ENCODE results near the gene NECTIN1.
A peak's percentile ranks its signal among the peaks of the same experiment; 100 is the strongest.

NECTIN1 gene

GRCh38 chr11:119710417-119710816, 18.6 kb downstream of the NECTIN1 start:
- no peak for DNase-seq

DNA sequence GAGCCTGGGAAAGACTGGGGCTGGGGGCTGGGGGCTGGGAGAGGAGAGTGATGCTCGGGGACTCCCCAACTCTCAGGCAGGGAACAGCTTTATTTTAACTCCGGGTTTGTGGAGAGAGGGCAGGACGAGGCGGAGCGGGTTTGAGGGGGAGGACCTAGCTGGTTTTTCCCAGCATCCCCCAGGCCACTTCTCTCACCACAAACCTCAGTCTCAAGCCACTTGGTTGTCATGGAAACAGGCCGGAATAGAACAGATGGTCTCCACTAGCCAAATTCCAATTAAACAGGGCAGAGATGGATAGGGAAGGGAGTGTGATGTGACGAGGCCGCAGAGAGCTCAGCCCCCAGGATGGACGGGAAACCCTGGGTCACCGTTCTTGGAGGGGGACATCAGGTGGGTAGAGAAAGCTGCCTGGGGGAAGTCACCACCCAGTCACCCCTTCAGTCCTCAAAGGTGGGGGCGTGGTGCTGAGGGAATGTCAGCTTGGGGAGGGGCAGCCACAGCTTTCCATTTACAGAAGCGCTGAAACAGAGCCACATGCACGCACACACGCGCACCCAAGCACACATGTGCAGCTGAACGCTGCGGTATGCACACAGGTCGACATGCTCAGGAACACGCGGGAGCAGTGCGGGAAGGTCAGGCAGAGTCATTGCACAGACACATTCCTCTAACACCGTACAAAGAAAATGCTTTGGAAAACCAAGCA, 19.2 kb downstream of the NECTIN1 start:
- no peak for DNase-seq

DNA sequence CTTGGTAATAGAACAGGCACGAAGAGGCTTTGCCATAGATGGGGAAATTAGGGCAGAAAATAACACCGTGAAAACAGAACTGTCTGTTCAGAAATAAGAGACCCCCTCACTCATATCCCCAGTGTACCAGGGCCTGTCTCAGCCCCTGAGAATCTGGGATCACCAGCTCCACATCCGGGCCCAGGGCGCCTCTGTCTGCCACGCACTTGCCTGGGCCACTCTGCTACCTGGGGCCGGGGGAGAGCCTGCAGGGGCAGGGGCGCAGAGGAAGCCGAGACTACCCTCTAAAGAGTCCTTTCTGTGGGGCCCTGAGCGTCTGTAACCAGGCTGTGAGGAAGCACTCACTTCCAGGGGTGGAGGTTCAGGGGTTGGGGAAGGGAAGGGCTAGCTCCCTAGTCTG, 19.8 kb downstream of the NECTIN1 start:
- DNase-seq = no peak

DNA sequence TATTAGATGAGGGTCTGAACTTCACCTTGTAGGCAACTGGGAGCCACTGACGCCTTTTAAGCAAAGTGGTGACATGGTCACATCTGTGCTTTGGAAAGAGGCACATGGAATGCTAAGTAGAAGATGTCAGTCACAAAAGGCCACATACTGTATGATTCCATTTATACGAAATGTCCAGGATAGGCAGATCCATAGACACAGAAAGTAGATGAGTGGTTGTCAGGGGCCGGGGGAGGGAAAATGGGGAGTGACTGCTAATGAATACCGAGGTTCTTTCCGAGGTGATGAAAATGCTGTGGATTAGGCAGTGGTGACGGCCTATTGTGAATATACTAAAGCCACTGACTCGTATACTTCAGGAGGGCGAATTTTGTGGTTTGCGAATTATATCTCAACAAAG, 20.6 kb downstream of the NECTIN1 start:
- DNase-seq = no peak

GRCh38 chr11:119706887-119707286, 22.1 kb downstream of the NECTIN1 start:
- no peak for DNase-seq

DNA sequence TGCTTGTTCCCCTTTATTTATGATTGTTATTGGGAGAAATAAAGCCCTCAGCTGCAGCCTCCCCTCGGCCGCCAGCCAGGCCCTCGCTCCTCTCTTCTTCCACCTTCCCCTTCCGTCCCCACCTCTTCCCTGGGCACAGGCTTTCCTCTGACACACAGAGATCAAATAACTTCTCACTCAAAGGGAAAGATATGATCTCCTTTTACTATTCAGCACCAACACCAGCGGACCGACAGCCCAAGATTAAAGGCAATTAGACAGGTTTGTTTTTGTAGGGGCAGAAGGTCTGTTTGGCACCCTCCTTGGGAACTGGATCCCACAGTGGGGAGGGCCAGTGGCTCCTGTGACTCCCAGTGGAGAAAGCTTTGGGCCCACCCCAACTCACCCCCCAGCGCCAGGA, 23.0 kb downstream of the NECTIN1 start:
- DNase-seq = no peak

GRCh38 chr11:119705362-119705761, 23.6 kb downstream of the NECTIN1 start:
- no peak for DNase-seq

GRCh38 chr11:119704849-119705248, 24.2 kb downstream of the NECTIN1 start:
- no peak for DNase-seq

GRCh38 chr11:119701591-119702549, 27.1 kb downstream of the NECTIN1 start:
- DNase-seq = no peak

DNA sequence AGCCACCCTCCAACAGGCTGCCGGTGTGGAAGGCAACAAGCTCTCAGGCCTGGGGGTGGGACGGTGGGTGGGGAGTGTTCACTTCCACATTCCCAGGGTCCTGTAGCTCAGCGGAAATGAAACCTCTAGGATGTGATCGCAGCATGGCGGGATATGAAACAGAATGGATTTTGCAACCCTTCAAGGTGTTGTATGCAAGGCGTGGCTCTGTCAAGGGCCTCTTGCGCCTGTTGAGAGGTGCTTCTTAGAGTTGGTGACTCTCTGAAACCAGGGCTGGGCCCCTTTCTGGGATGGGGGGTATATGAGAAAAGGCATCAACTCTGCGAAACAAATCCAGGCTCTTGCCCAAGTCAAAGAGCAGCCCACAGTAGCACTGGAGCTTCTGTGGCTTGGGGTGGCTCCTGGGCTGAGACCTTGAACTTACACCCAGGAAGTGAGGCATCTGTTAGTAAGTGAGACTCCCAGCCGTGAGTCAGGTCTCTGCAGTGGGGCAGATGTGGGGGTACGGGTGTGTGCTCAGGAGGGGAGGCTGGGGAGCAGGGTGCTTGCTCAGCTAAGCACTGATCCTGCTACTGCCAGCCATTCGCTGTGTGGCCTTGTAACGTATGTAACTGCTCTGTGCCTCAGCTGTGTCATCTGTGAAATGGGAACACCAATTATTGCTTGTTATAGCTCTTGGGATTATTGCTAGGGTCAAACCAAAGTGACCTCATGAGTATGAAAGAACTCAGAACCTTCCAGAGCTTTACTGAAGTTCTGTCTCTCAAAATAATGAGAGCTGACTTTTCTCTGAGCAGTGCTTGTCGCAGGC, 28.3 kb downstream of the NECTIN1 start:
- DNase-seq = no peak

GRCh38 chr11:119700030-119700429, 29.0 kb downstream of the NECTIN1 start:
- no peak for DNase-seq

- DNase-seq = no peak
Observed at GRCh38 chr11:119699227-119699626, 29.8 kb downstream of the NECTIN1 start.

- DNase-seq = no peak
Observed at GRCh38 chr11:119697882-119698281, 31.1 kb downstream of the NECTIN1 start.

DNA sequence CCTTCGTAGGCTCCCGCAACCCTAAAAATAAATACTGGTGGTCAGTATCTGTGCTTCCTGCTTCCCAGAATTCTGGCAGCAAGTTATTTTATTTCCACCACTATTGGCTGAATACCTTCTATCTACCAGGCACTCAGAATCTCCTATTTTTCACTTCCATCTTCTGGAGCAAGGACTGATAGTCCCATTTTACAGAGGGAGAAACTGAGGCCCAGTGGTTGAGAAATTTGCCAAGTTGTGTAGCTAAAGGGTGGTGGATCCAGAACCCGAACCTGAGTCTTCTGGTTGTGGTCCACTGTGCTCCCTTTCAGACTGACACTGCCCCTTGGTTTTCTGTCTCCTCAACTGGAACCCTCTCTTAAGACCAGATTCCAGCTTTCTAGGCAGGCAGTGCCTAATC, 31.6 kb downstream of the NECTIN1 start:
- no peak for DNase-seq

DNA sequence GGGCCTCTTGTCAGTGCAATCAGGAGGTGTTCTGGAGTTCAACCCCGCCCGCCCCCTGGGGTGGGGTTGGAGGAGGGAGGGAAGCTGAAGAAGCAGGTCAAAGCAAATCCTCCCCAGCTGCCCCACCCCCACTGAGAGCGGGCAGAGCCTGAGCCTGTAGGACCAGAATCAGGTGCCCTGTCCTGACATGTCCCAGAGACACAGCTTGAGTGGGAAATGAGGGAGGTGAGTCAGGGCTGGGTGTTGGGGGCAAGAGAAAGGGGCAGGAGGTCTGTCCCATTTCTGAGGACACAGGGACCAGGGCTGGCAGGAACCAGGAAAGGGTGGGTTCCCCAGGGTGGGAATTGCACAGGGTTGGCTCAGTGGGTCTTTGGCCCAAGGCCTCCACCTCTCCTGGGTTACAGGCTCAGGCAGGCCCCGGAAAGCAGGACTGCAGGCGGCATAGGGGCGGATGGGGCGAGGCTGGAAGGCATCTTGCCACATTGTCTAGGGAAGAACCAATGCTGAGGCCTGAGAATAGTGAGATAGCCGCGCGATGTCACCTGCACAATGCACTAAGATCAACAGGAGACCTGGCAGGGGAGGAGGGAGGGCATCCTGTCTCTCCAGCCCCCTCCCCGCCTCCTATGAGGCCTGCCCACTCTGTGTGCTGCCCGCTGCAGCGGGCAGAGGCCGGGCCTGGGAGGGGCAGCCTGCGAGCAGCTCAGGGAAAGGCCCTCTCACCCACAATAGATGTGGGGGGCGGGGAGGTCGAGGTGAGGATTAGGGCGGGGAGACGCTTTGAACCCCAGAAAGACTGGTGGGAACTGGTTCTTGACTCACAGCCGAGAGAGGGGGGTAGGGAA, 32.4 kb downstream of the NECTIN1 start:
- no peak for DNase-seq

- DNase-seq = no peak
Observed at GRCh38 chr11:119694334-119694733, 34.7 kb downstream of the NECTIN1 start.

GRCh38 chr11:119693253-119693815, 35.7 kb downstream of the NECTIN1 start:
- no peak for DNase-seq

DNA sequence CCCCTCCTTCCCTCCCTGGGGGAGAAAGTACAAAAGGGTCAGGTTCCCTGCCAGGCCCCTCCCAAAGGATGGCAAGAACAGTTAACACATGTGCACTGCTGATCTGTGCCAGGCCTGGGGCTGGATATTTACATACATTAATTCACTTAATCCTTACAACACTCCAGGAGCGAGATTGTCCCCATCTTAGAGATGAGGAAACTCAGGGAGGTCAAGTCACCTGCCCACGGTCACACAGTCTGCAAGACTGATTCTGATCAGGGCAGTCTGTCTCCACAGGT, 36.5 kb downstream of the NECTIN1 start:
- DNase-seq = no peak

- DNase-seq = no peak
Observed at GRCh38 chr11:119691701-119692539, 37.1 kb downstream of the NECTIN1 start.

- DNase-seq = peak; percentile 1
Observed at GRCh38 chr11:119691020-119691666, 37.9 kb downstream of the NECTIN1 start.

GRCh38 chr11:119689302-119689701, 39.7 kb downstream of the NECTIN1 start:
- no peak for DNase-seq
